Measurements from ENCODE around the gene RNASE4. TPM values are rescaled to one million over a fixed set of nuclear protein-coding genes. Genes with fewer than 3 reads are reported as not detected.

RNASE4 gene
- total RNA-seq, 1 experiment from 2014 or later = 4.6 TPM

DNA sequence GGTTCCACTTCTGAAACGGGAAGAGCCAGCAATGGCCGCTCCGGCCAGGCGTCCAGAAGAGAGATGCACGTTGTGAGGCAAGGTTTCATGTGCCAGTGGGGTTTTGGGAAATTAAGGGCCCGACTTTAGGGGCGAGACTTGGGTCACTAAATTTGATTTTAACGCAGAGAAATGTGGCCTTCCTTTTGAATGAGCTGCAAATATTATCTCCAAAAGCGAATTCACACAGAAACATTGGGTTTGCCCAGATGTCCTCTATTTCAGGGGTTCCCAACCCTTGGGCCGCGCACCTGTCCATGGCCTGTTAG lies 2.3 kb upstream of the RNASE4 start:
- Histone ChIP-seq H3K27ac (peak overlapping the region; percentile 90), H3K9me3 (replicated peaks) (no peaks in the 10 kb centered on the region), H3K4me1 (replicated peaks) (peaks cover 16% of the 10 kb centered on the region), H3K36me3 (no peaks in the 10 kb centered on the region; the same call in 1 of the 2 replicates), H3K27me3 (replicated peaks) (no peaks in the 10 kb centered on the region), H3K4me3 (peak overlapping the region; percentile 65)
- DNase-seq (ENCODE audit: low read depth in 1 of 2, low spot score in 2 of 2) = no peak

DNA sequence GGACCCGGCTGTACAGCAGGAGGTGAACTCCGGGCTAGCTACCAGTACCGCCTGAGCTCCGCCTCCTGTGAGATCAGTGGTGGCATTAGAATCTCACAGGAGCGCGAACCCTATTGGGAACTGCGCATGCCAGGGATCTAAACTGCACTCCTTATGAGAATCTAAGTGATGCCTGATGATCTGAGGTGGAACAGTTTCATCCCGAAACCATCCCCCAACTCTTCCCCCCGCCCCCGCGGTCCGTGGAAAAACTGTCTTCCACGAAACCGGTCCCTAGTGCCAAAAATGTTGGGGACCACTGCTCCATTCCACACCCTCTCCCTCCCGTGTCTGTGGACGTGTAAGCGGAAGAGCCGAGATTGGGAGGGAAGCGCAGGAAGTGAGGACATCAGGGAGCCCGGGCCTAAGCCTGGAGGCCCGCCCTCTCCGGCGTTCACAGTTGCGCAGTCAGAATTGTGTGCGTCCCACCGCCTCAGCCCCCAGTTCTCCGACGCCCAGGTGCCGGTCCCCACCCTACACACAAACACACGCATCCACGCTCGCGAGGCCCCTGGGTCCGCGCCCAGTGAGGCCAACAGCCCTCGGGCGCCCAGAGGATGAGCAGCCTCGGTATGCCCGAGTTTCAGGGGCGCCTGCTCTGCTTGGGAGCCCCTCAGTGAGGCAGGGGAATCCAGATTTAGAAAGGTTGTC lies 1.8 kb upstream of the RNASE4 start:
- H3K27me3 ChIP-seq (replicated peaks) = no peaks in the 10 kb centered on the region
- H3K4me1 ChIP-seq (replicated peaks) = peaks cover 16% of the 10 kb centered on the region
- peak overlapping the region; percentile 65 for H3K4me3 ChIP-seq
- peak overlapping the region; percentile 90 for H3K27ac ChIP-seq
- no peaks in the 10 kb centered on the region for H3K9me3 ChIP-seq (replicated peaks)
- DNase-seq (ENCODE audit: low read depth in 1 of 2, low spot score in 2 of 2) = peak; percentile 83 to 89
- H3K36me3 ChIP-seq = no peaks in the 10 kb centered on the region; the same call in 1 of the 2 replicates

DNA sequence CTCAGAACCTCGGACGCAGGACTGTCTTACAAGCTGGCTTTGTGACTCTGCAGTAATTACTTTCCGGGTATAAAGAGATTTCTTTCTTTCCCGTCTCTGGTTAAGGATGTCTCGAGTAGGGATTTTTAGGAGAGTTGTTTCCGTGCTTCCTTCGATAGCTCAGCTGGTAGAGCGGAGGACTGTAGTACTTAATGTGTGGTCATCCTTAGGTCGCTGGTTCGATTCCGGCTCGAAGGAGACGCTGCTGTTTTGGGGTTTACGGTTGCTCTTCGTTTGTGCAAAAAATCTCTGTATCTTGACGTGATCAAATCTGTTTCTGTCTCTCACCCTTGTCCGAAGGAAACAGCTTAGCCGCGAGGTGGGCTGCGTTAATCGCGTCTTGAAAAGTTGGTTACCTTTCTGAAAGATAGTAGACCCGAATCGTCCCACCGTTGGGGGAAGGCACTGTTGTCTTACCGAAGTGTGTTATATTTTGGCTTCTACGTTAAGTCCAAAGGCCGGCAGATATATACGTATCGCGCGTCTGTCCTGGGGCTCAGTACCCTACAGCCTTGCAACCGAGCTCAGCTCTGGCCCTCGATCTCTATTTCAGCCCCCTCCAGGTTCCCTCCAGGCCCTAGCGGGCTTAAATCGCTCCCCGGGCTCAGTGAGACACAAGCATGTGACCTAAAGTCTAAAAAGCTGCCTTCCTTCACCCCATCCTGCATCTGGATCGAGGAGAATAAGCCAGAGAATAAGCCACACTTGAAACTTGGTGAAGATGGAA lies 1.1 kb upstream of the RNASE4 start:
- Histone ChIP-seq H3K4me3 (peak overlapping the region; percentile 65), H3K27me3 (replicated peaks) (no peaks in the 10 kb centered on the region), H3K9me3 (replicated peaks) (no peaks in the 10 kb centered on the region), H3K36me3 (no peaks in the 10 kb centered on the region; the same call in 1 of the 2 replicates), H3K4me1 (replicated peaks) (peaks cover 16% of the 10 kb centered on the region), H3K27ac (peak overlapping the region; percentile 90)
- peak; percentile 83 to 93 for DNase-seq (ENCODE audit: low read depth in 1 of 2, low spot score in 2 of 2)

DNA sequence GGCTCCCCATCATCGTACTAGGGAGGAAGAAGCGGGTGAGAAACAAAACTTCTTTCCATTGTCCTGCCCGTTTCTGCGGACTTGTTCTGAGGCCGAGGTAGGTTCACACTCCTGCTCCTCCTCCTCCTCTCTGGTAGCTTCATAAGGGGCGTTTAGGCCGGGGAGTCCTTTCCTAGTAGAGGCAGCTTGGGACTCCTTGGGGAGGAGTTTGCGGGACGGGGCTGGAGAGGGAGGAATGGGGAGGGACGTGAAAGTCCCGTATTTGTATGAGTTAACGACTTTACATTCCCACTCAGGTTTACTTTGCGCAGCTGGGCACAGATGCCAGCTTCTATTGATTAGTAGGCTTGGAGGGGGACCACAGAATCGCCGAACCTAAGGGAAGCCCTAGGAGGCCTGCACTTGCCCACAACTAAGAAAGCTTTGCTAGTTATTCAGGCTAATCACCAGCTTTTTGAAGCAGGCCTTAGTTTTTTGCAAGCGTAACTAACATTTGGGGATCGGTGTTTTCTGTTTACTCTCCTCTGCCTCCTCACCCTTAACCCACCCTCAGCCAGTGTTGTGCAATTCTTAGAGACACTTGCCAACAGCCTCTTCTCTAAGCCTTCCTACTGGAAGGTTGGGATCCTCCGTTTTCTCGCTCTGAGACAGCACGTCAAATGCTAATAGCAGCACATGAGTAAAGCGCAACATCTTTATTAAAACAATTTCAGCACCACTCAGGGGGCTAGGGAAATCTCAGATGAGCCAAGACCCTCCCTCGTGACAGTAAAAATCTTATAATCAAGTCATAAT lies 499 bp downstream of the RNASE4 start:
- no peaks in the 10 kb centered on the region for H3K27me3 ChIP-seq (replicated peaks)
- H3K27ac ChIP-seq = peak overlapping the region; percentile 74
- H3K9me3 ChIP-seq (replicated peaks) = no peaks in the 10 kb centered on the region
- H3K4me3 ChIP-seq = peak overlapping the region; percentile 65
- no peak for DNase-seq (ENCODE audit: low read depth in 1 of 2, low spot score in 2 of 2)
- H3K36me3 ChIP-seq = no peaks in the 10 kb centered on the region; the same call in 1 of the 2 replicates
- H3K4me1 ChIP-seq (replicated peaks) = peaks cover 16% of the 10 kb centered on the region

DNA sequence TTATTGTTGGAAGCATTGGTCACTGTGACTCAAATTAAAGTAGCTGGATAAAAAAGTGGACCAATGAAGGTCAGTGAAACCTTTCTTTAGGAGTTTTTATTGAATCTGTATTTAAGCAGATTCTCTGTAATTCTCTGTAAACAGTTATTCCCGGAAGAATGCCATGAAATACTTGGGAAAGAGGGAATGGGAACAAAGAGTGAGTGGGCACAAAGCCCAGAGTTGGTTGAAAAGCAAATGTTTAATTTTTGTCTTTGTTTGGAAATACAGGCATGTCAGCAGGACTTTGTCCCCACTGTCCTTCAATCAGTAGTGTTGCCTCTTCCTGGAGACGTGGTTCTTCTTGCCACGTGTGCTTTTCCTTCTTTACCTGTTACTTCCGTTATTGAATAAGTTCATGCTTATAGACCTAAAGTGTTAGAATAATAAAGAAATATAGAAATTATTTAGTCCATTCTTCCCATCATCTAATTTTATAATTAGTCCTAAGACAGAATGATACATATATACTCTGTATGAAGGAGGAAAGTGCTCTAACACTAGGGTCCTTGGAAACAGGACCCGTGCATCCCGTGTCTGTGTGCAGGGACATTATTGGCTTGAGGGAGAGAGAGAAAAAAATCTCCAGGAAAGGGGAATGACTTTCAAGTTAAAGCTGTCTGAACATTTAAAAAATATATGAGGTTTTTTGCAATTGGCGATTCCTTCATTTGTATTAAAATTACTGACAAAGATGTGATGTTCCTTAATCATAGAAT lies 2.2 kb downstream of the RNASE4 start:
- H3K4me3 ChIP-seq = no peak overlapping the region
- no peaks in the 10 kb centered on the region; the same call in 1 of the 2 replicates for H3K36me3 ChIP-seq
- peak in 1 of 2 experiments; percentile 10 for DNase-seq (ENCODE audit: low read depth in 1 of 2, low spot score in 2 of 2)
- no peaks in the 10 kb centered on the region; the same call in 1 of the 2 replicates for H3K27me3 ChIP-seq (replicated peaks)
- H3K27ac ChIP-seq = no peak overlapping the region
- peaks cover 8% of the 10 kb centered on the region for H3K4me1 ChIP-seq (replicated peaks)
- no peaks in the 10 kb centered on the region for H3K9me3 ChIP-seq (replicated peaks)

DNA sequence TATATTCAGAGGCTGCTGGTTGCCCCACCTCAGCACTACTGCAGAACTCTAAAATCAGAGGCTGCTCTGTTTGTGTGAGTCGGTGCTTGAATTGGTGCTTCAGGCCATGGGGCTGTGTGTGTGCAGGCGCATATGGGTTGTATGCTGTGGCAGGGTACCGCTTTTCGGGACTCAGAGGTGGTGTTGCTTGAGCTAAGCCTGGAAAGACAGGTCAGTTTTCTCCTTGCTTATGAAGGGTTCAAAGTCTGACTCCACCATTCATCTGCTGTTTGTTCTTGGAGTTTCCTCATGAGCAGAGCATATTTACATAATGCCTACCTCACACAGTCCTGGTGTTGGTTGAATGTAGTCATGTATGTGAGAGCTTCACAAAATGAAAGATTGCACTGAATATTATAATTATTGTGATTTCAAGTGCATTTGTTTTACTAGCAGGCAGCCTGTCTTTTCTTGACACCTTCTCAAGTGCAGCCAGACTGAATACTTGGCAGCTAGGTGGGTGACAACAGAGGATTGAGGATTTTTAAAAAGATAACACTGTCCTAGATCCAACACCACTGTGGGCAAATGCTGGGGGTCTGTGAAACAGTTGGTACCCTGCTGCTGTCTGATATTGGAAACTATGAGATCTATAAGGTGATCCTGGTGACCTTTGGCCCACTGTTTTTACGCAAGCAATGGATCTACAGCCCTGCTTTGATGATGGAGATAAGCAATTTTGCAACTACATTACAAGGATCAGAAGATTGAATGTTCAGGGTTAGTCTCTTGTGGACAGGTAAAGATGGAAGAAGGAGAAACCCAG lies 3.2 kb downstream of the RNASE4 start:
- Histone ChIP-seq H3K36me3 (no peaks in the 10 kb centered on the region; the same call in 1 of the 2 replicates), H3K27ac (no peak overlapping the region), H3K4me3 (no peak overlapping the region), H3K4me1 (replicated peaks) (peaks cover 8% of the 10 kb centered on the region), H3K9me3 (replicated peaks) (no peaks in the 10 kb centered on the region), H3K27me3 (replicated peaks) (no peaks in the 10 kb centered on the region; the same call in 1 of the 2 replicates)
- DNase-seq (ENCODE audit: low read depth in 1 of 2, low spot score in 2 of 2) = no peak

DNA sequence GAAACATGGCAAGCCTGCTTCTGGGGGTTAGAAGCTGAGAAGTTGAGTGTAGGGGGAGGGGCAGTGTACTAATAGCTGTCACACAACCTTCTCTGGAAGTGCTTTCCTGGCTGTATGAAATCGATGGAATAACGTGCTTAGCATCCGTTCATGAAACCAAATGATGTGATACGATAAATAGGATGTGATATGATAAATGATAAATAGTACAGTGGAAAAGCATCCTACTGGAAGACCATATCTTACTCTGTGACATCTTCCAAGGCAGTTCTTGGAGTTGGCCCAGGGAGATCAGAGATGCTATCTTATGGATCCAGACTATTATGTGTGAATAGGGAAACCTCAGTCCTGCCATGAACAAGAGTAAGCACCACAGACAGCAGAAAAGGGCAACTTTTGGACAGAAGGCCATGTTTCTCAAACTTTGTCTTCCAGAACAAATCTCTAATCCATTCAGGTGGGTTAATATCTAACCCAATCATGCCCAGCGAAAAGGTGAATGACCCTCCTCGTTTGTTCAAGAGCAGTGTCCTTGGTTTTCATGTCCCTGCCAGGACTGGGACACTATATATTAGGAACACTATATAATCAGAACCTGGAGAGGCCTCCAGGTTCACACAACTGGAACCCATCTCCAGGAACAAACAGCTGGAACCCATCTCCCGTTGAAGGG lies 3.9 kb downstream of the RNASE4 start, which contains the start of gene ANG:
Gene ANG, plus strand, starts transcription at position 598 of the 673 bp plus-strand sequence. CDS start 4,801 bp downstream, outside the sequence.
- Histone ChIP-seq H3K27ac (no peak within 1 kb of the TSS), H3K9me3 (replicated peaks) (no peaks in the 10 kb centered on the region), H3K4me3 (no peak within 1 kb of the TSS), H3K36me3 (no peaks in the 10 kb centered on the region), H3K4me1 (replicated peaks) (peaks cover 8% of the 10 kb centered on the region), H3K27me3 (replicated peaks) (no peaks in the 10 kb centered on the region; the same call in 1 of the 2 replicates)
- no peak for DNase-seq (ENCODE audit: low read depth in 1 of 2, low spot score in 2 of 2)

DNA sequence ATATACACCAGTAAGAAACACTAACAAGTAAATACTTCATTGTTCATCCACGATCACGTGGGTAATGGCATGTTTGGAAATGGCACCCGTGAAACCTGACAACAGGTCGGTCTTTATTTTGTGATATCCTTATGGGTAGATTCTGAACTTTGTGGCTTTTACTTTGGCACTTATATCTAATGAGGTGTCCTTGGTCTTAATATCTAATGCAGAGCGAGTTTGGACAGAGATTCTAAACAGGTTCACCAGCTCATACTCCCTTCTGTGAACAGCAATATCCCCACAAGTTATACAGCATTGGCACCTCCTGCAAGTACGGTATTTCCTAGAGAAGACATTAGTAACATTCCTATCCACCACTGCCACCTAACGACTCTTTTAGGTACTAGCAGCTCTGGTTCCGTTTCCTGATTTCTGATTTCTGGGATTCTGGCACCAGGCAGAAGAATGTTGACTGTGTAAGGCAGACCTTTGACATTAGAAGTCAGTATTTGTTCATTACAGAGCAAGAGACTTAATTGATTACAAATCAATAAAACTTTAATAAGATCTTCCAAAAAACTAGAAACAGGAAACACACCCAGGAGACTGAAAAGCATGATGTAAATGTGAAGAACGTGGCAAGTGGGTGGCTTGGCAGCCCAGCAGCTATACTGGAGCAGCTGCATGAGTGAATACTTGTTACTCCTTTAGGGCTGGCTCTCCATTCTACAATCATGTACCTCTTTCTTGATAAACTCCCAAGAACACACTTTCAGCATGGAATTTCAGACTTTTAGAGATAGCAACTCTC lies 6.7 kb downstream of the RNASE4 start:
- no peaks in the 10 kb centered on the region for H3K9me3 ChIP-seq (replicated peaks)
- no peak overlapping the region for H3K4me3 ChIP-seq
- no peaks in the 10 kb centered on the region for H3K4me1 ChIP-seq (replicated peaks)
- no peak overlapping the region for H3K27ac ChIP-seq
- H3K27me3 ChIP-seq (replicated peaks) = no peaks in the 10 kb centered on the region; the same call in 1 of the 2 replicates
- H3K36me3 ChIP-seq = no peaks in the 10 kb centered on the region
- peak in 1 of 2 experiments; percentile 56 for DNase-seq (ENCODE audit: low read depth in 1 of 2, low spot score in 2 of 2)

DNA sequence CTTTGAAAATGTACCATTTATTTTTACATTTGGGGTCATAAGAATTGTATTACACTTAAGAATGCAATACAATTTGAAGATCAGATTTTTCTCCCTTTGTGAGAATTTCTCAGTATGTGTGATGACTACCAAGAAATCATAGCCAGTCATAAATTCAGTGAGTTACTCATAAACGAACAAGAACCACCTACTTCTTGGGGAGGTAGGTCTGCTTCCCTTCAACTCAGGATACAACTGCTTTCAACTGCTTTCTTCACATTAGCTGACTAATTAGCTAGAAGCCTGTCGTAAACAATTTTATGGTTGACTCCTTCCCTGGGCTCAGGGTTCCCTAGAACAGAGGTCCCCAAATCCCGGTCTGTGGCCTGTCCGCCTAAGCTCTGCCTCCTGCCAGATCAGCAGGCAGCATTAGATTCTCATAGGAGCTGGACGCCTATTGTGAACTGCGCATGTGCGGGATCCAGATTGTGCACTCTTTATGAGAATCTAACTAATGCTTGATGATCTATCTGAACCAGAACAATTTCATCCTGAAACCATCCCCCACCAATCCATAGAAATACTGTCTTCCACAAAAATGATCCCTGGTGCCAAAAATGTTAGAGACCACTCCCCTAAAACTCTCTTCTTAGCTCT lies 7.9 kb downstream of the RNASE4 start:
- Histone ChIP-seq H3K4me3 (no peak overlapping the region), H3K27ac (no peak overlapping the region), H3K36me3 (no peaks in the 10 kb centered on the region), H3K9me3 (replicated peaks) (no peaks in the 10 kb centered on the region), H3K4me1 (replicated peaks) (no peaks in the 10 kb centered on the region), H3K27me3 (replicated peaks) (no peaks in the 10 kb centered on the region; the same call in 1 of the 2 replicates)
- DNase-seq (ENCODE audit: low read depth in 1 of 2, low spot score in 2 of 2) = no peak

DNA sequence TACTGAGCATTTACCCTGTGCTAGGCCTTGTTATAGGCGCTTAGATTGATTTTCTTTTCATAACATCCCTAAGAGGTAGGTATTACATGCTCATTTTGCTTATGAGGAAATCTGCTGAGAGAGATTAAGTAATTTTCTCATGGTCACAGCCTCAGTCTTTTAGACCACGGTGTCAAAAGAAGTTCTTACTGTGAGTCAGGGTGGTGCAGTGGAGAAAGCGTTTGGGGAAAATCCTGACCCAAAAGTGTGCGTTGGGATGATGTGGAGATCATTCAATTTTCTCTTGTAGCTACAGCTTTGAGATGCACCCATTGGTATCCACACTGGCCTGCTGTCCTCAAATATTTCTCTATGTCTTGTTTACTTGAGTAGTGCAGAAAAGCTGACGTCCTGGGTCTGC lies 12.4 kb downstream of the RNASE4 start:
- no peak for DNase-seq (ENCODE audit: low read depth in 1 of 2, low spot score in 2 of 2)
- no peaks in the 10 kb centered on the region for H3K9me3 ChIP-seq (replicated peaks)
- H3K36me3 ChIP-seq = no peaks in the 10 kb centered on the region
- H3K27ac ChIP-seq = no peak overlapping the region
- H3K4me1 ChIP-seq (replicated peaks) = no peaks in the 10 kb centered on the region
- H3K27me3 ChIP-seq (replicated peaks) = no peaks in the 10 kb centered on the region
- no peak overlapping the region for H3K4me3 ChIP-seq

DNA sequence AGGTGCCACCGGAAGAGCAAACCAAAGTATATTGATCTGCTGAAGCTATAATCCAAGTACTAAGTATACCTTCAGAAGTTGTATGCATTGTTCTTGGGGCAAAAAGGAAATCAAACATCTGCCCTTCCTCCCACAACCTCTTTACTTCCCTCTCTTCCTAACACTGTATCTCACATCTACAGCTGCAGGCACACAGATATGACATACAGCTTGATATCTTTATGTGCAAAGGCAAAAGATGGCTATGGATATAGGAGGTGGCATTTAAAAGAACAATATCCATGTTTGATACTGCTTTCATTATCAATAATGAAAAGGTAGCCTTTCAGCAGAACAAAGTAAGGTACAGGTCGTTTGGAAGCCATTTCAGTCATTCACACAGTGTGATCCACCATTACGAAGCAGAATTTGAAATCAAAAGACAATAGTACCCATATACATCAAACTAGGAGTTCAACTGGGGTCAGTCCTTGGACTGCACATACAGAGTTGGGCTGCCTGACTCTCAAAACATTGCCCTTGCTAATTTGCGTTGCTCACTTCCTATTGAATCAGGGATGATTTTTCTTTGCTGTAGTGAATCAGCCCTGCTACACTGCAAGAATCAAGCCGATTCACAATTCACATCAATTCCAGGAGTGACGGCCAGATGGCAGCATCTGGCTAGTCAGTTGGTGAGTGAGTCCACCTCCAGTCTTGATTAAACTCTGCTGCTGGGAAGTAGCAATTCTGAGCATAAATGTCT lies 13.1 kb downstream of the RNASE4 start:
- Histone ChIP-seq H3K36me3 (no peaks in the 10 kb centered on the region), H3K27ac (no peak overlapping the region), H3K27me3 (replicated peaks) (no peaks in the 10 kb centered on the region), H3K4me3 (no peak overlapping the region), H3K4me1 (replicated peaks) (no peaks in the 10 kb centered on the region), H3K9me3 (replicated peaks) (no peaks in the 10 kb centered on the region)
- peak in 1 of 2 experiments; percentile 16 for DNase-seq (ENCODE audit: low read depth in 1 of 2, low spot score in 2 of 2)
